ENCODE results near the gene PTPRM.

- TF ChIP-seq ATF3 (IDR thresholded peaks at IDR 0.05) (no peak), CTCF (IDR thresholded peaks at IDR 0.05 in 2 of 3, conservative IDR thresholded peaks at IDR 0.05 in 1 of 3; ENCODE audit: borderline replicate concordance in 1 of 3, insufficient read depth in 1 of 3, low read depth in 2 of 3, low read length in 2 of 3) (no peak), ZNF274 (IDR thresholded peaks at IDR 0.05; ENCODE audit: low read depth, low read length) (no peak), POLR2AphosphoS5 (IDR thresholded peaks at IDR 0.05; ENCODE audit: low read depth, low read length) (no peak), EGR1 (IDR thresholded peaks at IDR 0.05; ENCODE audit: low read depth) (no peak), ZFX (IDR thresholded peaks at IDR 0.05) (no peak), MAX (IDR thresholded peaks at IDR 0.05) (no peak), SIN3A (IDR thresholded peaks at IDR 0.05; ENCODE audit: low read depth) (no peak)
Observed at GRCh38 chr18:7778181-7778580, 211.1 kb downstream of the PTPRM start.

All from HCT116 (cell line).